Right lobe of liver (tissue), 4 donors: ENCODE results near the gene PMS1.

ENCODE experiments used
- CTCF ChIP-seq, 4 donors: fragments of 200-600 bp in 3 of 4; fragments of 450-650 bp in 1 of 4; IDR thresholded peaks; one replicate each; pipeline versions ENCODE4 v1.5.1 to v1.8.0; 2016 to 2022; ENCODE audit warnings: antibody characterized with exemption in 4 of 4, mild to moderate bottlenecking in 2 of 4
- POLR2A ChIP-seq: fragments of 450-650 bp; IDR thresholded peaks from one replicate; pipeline ENCODE4 v1.6.1; 2017; ENCODE audit warnings: antibody characterized with exemption, mild to moderate bottlenecking
- donor health status: DM: no; HTN: no; CAD: no.
- donor health status: DM: no; HTN: no; CAD: no.
- donor health status: DM: no; HTN: yes; CAD: no.

- TF ChIP-seq POLR2A (no peak), CTCF (IDR thresholded peaks at IDR 0.05) (no peak)
Observed at GRCh38 chr2:189866296-189866695, 82.0 kb downstream of the PMS1 start.
